ENCODE data around the gene FOXRED1.

DNA sequence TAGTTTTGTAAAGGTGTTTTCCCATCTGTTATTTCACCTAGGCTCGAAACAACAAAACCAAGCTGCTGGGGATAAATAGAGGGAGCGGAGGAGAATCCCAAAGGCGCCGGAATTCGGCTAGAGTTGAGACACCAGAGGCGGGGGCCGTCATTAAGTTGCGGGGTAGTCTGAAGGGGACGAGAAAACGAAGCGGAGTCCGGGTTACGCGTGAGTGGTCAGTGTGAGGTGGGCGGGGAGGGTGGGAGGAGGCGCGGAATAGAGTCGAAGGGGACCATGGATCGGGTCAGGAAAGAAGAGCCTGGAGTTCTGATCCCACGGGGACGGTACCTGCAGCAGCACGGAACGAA is 620 bp upstream of the FOXRED1 start:
- TF ChIP-seq CTCF (IDR thresholded peaks at IDR 0.05; ENCODE audit: borderline replicate concordance, extremely low read depth, low read length, poor library complexity, severe bottlenecking) (no peak), EZH2 (IDR thresholded peaks at IDR 0.05; ENCODE audit: borderline replicate concordance, low read depth, low read length, severe bottlenecking) (no peak)
